Panc1 (cell line): Measurements from ENCODE around the gene TESK1. TPM values are rescaled to one million over a fixed set of nuclear protein-coding genes. Genes with fewer than 3 reads are reported as not detected.
"Not testable (repeated sequence)": the region's sequence is repeated elsewhere in the genome, so short reads cannot be mapped to it uniquely, and the experiment has no call there.

ENCODE experiments used
- ATAC-seq: fragments of 200-7000 bp; cut with Tn5 transposase; 2 replicates; pipeline ENCODE4 v1.9.1; 2020; ENCODE audit warnings: mild to moderate bottlenecking, moderate library complexity
- BruUV-seq: library from RNA; stranded (reverse); fragments of 400-500 nt; replicated peaks from 2 replicates; lab custom pipeline; 2021; lab: Mats Ljungman, UMichigan
- CTCF ChIA-PET: fragments of 300-600 bp; sonication (Branson Sonifier 250); formaldehyde crosslinking; loops from one replicate; lab custom pipeline; 2022; ENCODE audit warnings: antibody characterized with exemption; lab: Charles Lee
- POLR2A ChIA-PET: fragments of 300-600 bp; sonication (Branson Sonifier 250); formaldehyde crosslinking; loops from one replicate; lab custom pipeline; 2022; ENCODE audit warnings: antibody characterized with exemption; lab: Charles Lee
- DNase-seq: peaks from one replicate; pipeline ENCODE4 v3.0.0-alpha.2; 2010; ENCODE audit warnings: low read depth, low spot score
- H3K27ac ChIP-seq: 2 replicates; pipeline ENCODE4 v1.5.1; 2011; ENCODE audit warnings: mild to moderate bottlenecking, low read length, inconsistent platforms
- H3K27me3 ChIP-seq: fragments of 200-500 bp; sonication (Bioruptor generic); 2 replicates; pipeline ENCODE4 v1.6.0; 2014; ENCODE audit warnings: low read length, inconsistent platforms; ENCODE audit not compliant: control insufficient read depth, insufficient read depth
- H3K36me3 ChIP-seq: fragments of 200-500 bp; sonication (Bioruptor generic); 2 replicates; pipeline ENCODE4 v1.5.1; 2014; ENCODE audit warnings: inconsistent platforms, mild to moderate bottlenecking, low read length, moderate library complexity; ENCODE audit not compliant: control insufficient read depth, insufficient read depth
- H3K4me1 ChIP-seq: 2 replicates; pipeline ENCODE4 v1.5.1; 2011; ENCODE audit warnings: inconsistent platforms, mild to moderate bottlenecking, low read length, moderate library complexity; ENCODE audit not compliant: control insufficient read depth, insufficient read depth
- H3K4me3 ChIP-seq, 2 experiments: 2 replicates each; pipeline ENCODE4 v1.5.1; 2011 to 2012; ENCODE audit warnings: low read depth in 2 of 2, low read length in 2 of 2, mild to moderate bottlenecking in 2 of 2, inconsistent platforms in 1 of 2, moderate library complexity in 1 of 2
- H3K9me3 ChIP-seq: fragments of 200-500 bp; sonication (Bioruptor generic); 2 replicates; pipeline ENCODE4 v1.5.1; 2014; ENCODE audit warnings: low read depth, mild to moderate bottlenecking, inconsistent platforms, low read length, moderate library complexity; ENCODE audit not compliant: control insufficient read depth, insufficient read depth
- POLR2AphosphoS5 ChIP-seq: IDR thresholded peaks from 2 replicates; pipeline ENCODE4 v1.6.1; 2012; ENCODE audit warnings: mild to moderate bottlenecking, low read depth, low read length, moderate library complexity
- REST ChIP-seq, 2 experiments: IDR thresholded peaks; 2 replicates each; pipeline ENCODE4 v1.6.1; 2011 to 2012; ENCODE audit warnings: low read depth in 2 of 2, control low read depth in 1 of 2, low read length in 1 of 2, mild to moderate bottlenecking in 1 of 2, moderate library complexity in 1 of 2; ENCODE audit not compliant: insufficient read depth in 1 of 2
- SIN3A ChIP-seq: IDR thresholded peaks from 2 replicates; pipeline ENCODE4 v1.6.1; 2012; ENCODE audit warnings: low read depth, mild to moderate bottlenecking, low read length, moderate library complexity, borderline replicate concordance; ENCODE audit not compliant: insufficient read depth
- TCF7L2 ChIP-seq: IDR thresholded peaks from 2 replicates; pipeline ENCODE4 v1.6.1; 2011; ENCODE audit warnings: mild to moderate bottlenecking, low read depth, low read length, inconsistent platforms
- in situ Hi-C: cut with HindIII; loops from 2 replicates; pipeline ENCODE4 v1.10.0; 2016; ENCODE audit warnings: low sequenced_read_pairs, low pct_unique_long_range_greater_than_20kb
- intact Hi-C: fragments of 100-400 bp; cut with micrococcal nuclease; formaldehyde crosslinking; loops from one replicate; pipeline ENCODE4 v1.10.0; 2022; ENCODE audit not compliant: unreplicated experiment
- total RNA-seq: library from RNA; stranded (reverse); gene quantifications from one replicate; pipeline ENCODE4 v1.2.1, GENCODE V29; 2021; ENCODE audit not compliant: unreplicated experiment
- TF ChIP-seq, protein P1 (sequence below): fragments of 450-650 bp; IDR thresholded peaks from 2 replicates; pipeline ENCODE4 v1.5.1; 2017; ENCODE audit warnings: mild to moderate bottlenecking

TESK1 gene
- total RNA-seq, 1 experiment from 2014 or later: 55.0 TPM

- H3K27ac ChIP-seq: no peak overlapping the region
- ChIA-PET CTCF (no interaction called here), POLR2A (no interaction called here)
- intact Hi-C loops: no loop called here
- no peak for DNase-seq
- no TSS peak for BruUV-seq
- TF ChIP-seq, protein P1, sequence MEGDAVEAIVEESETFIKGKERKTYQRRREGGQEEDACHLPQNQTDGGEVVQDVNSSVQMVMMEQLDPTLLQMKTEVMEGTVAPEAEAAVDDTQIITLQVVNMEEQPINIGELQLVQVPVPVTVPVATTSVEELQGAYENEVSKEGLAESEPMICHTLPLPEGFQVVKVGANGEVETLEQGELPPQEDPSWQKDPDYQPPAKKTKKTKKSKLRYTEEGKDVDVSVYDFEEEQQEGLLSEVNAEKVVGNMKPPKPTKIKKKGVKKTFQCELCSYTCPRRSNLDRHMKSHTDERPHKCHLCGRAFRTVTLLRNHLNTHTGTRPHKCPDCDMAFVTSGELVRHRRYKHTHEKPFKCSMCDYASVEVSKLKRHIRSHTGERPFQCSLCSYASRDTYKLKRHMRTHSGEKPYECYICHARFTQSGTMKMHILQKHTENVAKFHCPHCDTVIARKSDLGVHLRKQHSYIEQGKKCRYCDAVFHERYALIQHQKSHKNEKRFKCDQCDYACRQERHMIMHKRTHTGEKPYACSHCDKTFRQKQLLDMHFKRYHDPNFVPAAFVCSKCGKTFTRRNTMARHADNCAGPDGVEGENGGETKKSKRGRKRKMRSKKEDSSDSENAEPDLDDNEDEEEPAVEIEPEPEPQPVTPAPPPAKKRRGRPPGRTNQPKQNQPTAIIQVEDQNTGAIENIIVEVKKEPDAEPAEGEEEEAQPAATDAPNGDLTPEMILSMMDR: no peak
- no peak for TF ChIP-seq POLR2AphosphoS5
- TF ChIP-seq SIN3A: no peak
- no peak for TF ChIP-seq TCF7L2
- no peak for TF ChIP-seq REST (IDR thresholded peaks at IDR 0.05; ENCODE audit: insufficient read depth in 1 of 2, low read depth in 2 of 2, low read length in 1 of 2)
- in situ Hi-C loops: no loop called here
- no peaks in the 10 kb centered on the region for H3K9me3 ChIP-seq
- H3K4me3 ChIP-seq: no peak overlapping the region
- 0 out of 2 replicates have a peak, but pooled peaks cover 2% of the 10 kb centered on the region for H3K4me1 ChIP-seq
- no peaks in the 10 kb centered on the region for H3K27me3 ChIP-seq
- ATAC-seq: no peak
- H3K36me3 ChIP-seq: no peaks in the 10 kb centered on the region
Measured at GRCh38 chr9:35639631-35640030, 34.6 kb downstream of the TESK1 start.

- CTCF ChIA-PET, ATAC-seq, H3K4me1 ChIP-seq, H3K36me3 ChIP-seq, BruUV-seq, POLR2A ChIA-PET, H3K4me3 ChIP-seq, intact Hi-C loops, H3K27ac ChIP-seq, DNase-seq, H3K27me3 ChIP-seq, in situ Hi-C loops, H3K9me3 ChIP-seq: not testable (repeated sequence)
Measured at GRCh38 chr9:35640431-35640830, 35.4 kb downstream of the TESK1 start.

DNA sequence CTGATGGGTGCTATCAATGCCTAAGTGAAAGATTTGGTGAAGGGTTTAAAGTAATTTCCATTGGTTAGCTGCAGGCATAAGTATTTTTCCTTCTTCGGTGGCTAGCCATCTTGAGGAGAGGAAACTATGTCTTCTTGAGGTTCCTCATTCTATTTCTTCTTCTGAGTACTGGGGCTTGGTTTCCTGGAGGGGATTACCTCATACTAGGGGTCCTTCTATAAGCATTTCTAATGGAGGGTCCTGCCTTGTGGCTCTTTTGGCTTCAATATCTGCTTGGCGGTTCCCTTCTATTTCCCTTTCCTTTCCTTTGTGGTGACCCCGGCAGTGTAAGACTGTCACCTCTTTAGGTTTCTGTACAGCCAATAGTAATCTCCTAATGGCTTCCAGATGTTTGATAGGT lies 36.4 kb downstream of the TESK1 start:
- in situ Hi-C loops, intact Hi-C loops: not testable (repeated sequence)

More for the DNA sequence above, 36.4 kb downstream of the TESK1 start:
- BruUV-seq, H3K27ac ChIP-seq, H3K27me3 ChIP-seq, H3K9me3 ChIP-seq, ATAC-seq, DNase-seq, POLR2A ChIA-PET, H3K36me3 ChIP-seq, H3K4me3 ChIP-seq, H3K4me1 ChIP-seq, CTCF ChIA-PET: not testable (repeated sequence)
